ENCODE results near the gene DPP10. TPM values are rescaled to one million over a fixed set of nuclear protein-coding genes. Genes with fewer than 3 reads are reported as not detected.
A peak's percentile ranks its signal among the peaks of the same experiment; 100 is the strongest.

Gene DPP10
- total and polyA plus RNA-seq, 8 donors = 1.1 to 8.2 (median 5.8) TPM

DNA sequence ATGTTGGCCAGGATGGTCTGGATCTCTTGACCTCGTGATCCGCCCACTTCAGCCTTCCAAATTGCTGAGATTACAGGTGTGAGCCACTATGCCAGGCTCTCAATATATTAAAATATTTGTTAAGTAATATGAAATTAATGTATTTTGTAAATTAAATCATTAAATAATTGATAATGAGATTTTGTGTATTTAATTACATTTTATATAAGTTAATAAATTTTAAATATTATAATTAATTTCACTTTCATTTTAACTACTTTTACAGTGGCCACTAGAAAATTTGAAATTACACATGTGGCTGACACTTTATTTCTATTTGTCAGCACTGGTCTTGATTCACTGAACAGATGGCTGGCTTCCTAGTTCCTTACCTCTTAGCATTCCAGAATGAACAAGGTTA is 102.6 kb downstream of the DPP10 start:
- H3K27me3 ChIP-seq = no peaks in the 10 kb centered on the region
- TF ChIP-seq, protein P1, sequence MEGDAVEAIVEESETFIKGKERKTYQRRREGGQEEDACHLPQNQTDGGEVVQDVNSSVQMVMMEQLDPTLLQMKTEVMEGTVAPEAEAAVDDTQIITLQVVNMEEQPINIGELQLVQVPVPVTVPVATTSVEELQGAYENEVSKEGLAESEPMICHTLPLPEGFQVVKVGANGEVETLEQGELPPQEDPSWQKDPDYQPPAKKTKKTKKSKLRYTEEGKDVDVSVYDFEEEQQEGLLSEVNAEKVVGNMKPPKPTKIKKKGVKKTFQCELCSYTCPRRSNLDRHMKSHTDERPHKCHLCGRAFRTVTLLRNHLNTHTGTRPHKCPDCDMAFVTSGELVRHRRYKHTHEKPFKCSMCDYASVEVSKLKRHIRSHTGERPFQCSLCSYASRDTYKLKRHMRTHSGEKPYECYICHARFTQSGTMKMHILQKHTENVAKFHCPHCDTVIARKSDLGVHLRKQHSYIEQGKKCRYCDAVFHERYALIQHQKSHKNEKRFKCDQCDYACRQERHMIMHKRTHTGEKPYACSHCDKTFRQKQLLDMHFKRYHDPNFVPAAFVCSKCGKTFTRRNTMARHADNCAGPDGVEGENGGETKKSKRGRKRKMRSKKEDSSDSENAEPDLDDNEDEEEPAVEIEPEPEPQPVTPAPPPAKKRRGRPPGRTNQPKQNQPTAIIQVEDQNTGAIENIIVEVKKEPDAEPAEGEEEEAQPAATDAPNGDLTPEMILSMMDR (IDR thresholded peaks at IDR 0.05) = no peak
- H3K4me3 ChIP-seq = no peak overlapping the region
- H3K27ac ChIP-seq = no peak overlapping the region
- no peak for DNase-seq
- peaks cover 0 to 12% (median 9%) of the 10 kb centered on the region in 3 donors for H3K4me1 ChIP-seq
- no peaks in the 10 kb centered on the region for H3K36me3 ChIP-seq
- WGBS, 2 donors = 95 to 98% methylated on average over 2 of the region's 2 CpGs
- intact Hi-C loops (cut with DNase I) = loop anchor here in 1 of 3 donors (10.0 kb wide), 1 partner anchor 570 kb away; no protein-coding TSS in a partner anchor
- no peak for ATAC-seq
- no peak for FAIRE-seq
- no peaks in the 10 kb centered on the region for H3K9me3 ChIP-seq

DNA sequence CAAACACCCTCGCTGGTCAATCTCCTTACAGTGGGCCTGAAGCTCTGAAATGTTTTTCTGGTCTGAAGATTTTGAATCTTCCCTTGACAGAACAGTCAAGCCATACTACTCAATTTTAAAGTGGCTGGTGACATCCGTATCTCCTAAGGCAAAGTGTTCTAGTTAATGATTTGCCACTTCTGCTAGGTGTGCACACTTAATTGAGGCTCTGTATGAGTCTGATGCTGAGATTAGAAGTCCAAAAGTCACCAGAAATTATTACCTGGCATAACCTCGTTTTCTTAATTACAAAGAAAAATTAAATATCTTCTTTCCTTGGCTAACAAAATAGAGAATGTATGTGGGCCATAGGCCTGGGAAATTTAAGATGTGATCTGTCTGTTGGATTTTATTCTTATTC is 104.1 kb downstream of the DPP10 start:
- DNase-seq (no peak), ATAC-seq (peak in 1 of 4 donors; percentile 51), FAIRE-seq (no peak)
- Histone ChIP-seq H3K27ac (no peak overlapping the region), H3K9me3 (no peaks in the 10 kb centered on the region), H3K4me1 (peaks cover 0 to 12% (median 9%) of the 10 kb centered on the region in 3 donors), H3K36me3 (no peaks in the 10 kb centered on the region), H3K27me3 (no peaks in the 10 kb centered on the region), H3K4me3 (no peak overlapping the region)
- TF ChIP-seq, protein P1 (IDR thresholded peaks at IDR 0.05) = no peak
- 42 to 43% methylated on average over 3 of the region's 3 CpGs for WGBS, 2 donors
- intact Hi-C loops (cut with DNase I) = loop anchor here in 1 of 3 donors (10.0 kb wide), 1 partner anchor 572 kb away; no protein-coding TSS in a partner anchor

DNA sequence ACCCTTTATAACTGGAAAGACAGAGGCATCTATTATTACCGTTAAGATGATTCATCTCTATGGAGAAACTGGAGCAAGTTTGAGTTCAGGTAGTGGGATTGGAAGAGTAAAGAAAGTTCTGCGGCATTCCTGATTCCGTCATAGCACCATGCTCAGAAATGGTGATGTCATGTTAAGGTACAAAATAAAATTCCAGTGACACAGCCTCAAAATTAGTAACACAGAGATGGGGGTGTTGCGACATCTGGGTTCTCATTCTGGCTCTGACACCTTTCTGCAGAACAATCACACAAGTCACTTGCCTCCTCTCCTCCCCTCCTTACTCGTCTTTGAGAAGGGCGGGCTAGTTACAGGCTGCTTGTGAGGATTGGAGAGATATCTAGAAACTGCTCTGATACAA is 105.7 kb downstream of the DPP10 start:
- intact Hi-C loops (cut with DNase I) = loop anchor here in 1 of 3 donors (10.0 kb wide), 1 partner anchor 573 kb away; no protein-coding TSS in a partner anchor

DNA sequence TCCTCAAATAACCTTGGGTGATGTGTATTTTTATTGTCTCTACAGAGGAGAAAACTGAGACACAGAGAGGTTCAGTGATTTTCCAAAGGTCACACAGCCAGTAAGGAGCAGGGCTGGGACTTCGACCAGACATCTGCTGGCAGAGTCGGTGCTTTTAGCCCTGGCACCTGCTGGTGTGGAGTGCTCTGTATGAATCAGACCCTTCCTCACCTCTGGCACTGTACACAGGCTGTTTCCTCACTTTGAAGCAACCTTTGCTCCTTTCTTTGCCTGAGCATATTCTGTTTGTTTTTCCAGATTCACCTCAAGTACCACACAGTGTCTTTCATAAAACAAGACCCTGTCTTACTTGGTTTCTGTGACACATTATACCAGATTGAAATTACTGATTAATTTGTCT is 107.9 kb downstream of the DPP10 start:
- DNase-seq (no peak), FAIRE-seq (no peak), ATAC-seq (peak in 3 of 4 donors; percentile 19 to 36 (median 27))
- no peak overlapping the region for H3K4me3 ChIP-seq
- no peaks in the 10 kb centered on the region for H3K36me3 ChIP-seq
- no peaks in the 10 kb centered on the region for H3K27me3 ChIP-seq
- intact Hi-C loops (cut with DNase I) = loop anchor here in 1 of 3 donors (10.0 kb wide), 1 partner anchor 566 kb away; no protein-coding TSS in a partner anchor
- TF ChIP-seq, protein P1 (IDR thresholded peaks at IDR 0.05) = no peak
- no peaks in the 10 kb centered on the region for H3K9me3 ChIP-seq
- no peaks in the 10 kb centered on the region for H3K4me1 ChIP-seq
- H3K27ac ChIP-seq = no peak overlapping the region
- 38% methylated on average over 2 of the region's 2 CpGs for WGBS, 2 donors

More for the DNA sequence above, 105.7 kb downstream of the DPP10 start:
- no peak for ATAC-seq
- WGBS, 2 donors = 89 to 91% methylated on average over 6 of the region's 6 CpGs
- DNase-seq = no peak
- Histone ChIP-seq H3K4me3 (no peak overlapping the region), H3K27me3 (no peaks in the 10 kb centered on the region), H3K9me3 (no peaks in the 10 kb centered on the region), H3K4me1 (peaks cover 0 to 9% (median 5%) of the 10 kb centered on the region in 3 donors), H3K27ac (no peak overlapping the region), H3K36me3 (no peaks in the 10 kb centered on the region)
- FAIRE-seq = no peak
- TF ChIP-seq, protein P1 (IDR thresholded peaks at IDR 0.05) = no peak
